HG03469 (cell line): ENCODE data around the gene EXD3.
"Not testable (repeated sequence)": the region's sequence is repeated elsewhere in the genome, so short reads cannot be mapped to it uniquely, and the experiment has no call there.

Experiments
- ATAC-seq: cut with Tn5 transposase; IDR thresholded peaks from one replicate; pipeline ENCODE4 v1.9.1; 2021; ENCODE audit warnings: mild to moderate bottlenecking, moderate library complexity, moderate number of reproducible peaks; ENCODE audit not compliant: unreplicated experiment

EXD3 gene

GRCh38 chr9:137416563-137417151, 6.3 kb downstream of the EXD3 start:
- no peak for ATAC-seq

GRCh38 chr9:137416006-137416562, 6.9 kb downstream of the EXD3 start:
- ATAC-seq = no peak

- ATAC-seq = no peak
Observed at GRCh38 chr9:137415451-137415850, 7.5 kb downstream of the EXD3 start.

- ATAC-seq = no peak
Observed at GRCh38 chr9:137412431-137412830, 10.5 kb downstream of the EXD3 start.

- no peak for ATAC-seq
Observed at GRCh38 chr9:137411645-137412380, 11.1 kb downstream of the EXD3 start.

- ATAC-seq = no peak
Observed at GRCh38 chr9:137411260-137411644, 11.7 kb downstream of the EXD3 start.

GRCh38 chr9:137410891-137411249, 12.1 kb downstream of the EXD3 start:
- ATAC-seq = no peak

- ATAC-seq = not testable (repeated sequence)
Observed at GRCh38 chr9:137410236-137410890, 12.6 kb downstream of the EXD3 start.

GRCh38 chr9:137409515-137409914, 13.4 kb downstream of the EXD3 start:
- ATAC-seq = no peak

- no peak for ATAC-seq
Observed at GRCh38 chr9:137408651-137409405, 14.1 kb downstream of the EXD3 start.

- no peak for ATAC-seq
Observed at GRCh38 chr9:137407590-137408300, 15.2 kb downstream of the EXD3 start.

- ATAC-seq = no peak
Observed at GRCh38 chr9:137406876-137407589, 15.9 kb downstream of the EXD3 start.

GRCh38 chr9:137406085-137406760, 16.7 kb downstream of the EXD3 start:
- ATAC-seq = no peak

GRCh38 chr9:137405677-137406081, 17.3 kb downstream of the EXD3 start:
- ATAC-seq = no peak

- no peak for ATAC-seq
Observed at GRCh38 chr9:137404961-137405567, 17.9 kb downstream of the EXD3 start.

- no peak for ATAC-seq
Observed at GRCh38 chr9:137403269-137403668, 19.7 kb downstream of the EXD3 start.

- ATAC-seq = no peak
Observed at GRCh38 chr9:137402746-137403145, 20.2 kb downstream of the EXD3 start.

- no peak for ATAC-seq
Observed at GRCh38 chr9:137398561-137399468, 24.1 kb downstream of the EXD3 start.
